ENCODE data around the gene CA5A.

DNA sequence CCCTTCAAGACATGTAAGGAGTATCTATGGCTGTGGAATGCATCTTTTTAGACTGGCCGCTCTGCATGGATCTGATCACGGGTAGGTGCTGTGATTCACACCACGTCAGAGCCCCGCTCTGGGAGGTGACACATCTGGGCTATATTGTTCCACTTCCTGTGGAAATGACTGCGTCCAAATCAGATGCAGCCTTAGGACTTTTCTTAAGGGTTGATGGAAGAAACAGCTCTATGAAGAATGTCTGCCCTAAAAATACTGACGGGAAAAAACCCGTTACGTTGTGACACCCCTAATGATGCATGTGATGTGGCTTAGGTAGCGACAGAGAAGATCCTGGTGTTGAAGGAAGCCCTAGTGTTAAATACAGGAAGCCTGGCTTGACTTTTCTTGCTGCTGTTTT is 27.1 kb upstream of the CA5A start:
- TF ChIP-seq CTCF (IDR thresholded peaks at IDR 0.05) (no peak), POLR2A (IDR thresholded peaks at IDR 0.05) (no peak)
